ENCODE results near the gene SUCLG2.

Gene SUCLG2

DNA sequence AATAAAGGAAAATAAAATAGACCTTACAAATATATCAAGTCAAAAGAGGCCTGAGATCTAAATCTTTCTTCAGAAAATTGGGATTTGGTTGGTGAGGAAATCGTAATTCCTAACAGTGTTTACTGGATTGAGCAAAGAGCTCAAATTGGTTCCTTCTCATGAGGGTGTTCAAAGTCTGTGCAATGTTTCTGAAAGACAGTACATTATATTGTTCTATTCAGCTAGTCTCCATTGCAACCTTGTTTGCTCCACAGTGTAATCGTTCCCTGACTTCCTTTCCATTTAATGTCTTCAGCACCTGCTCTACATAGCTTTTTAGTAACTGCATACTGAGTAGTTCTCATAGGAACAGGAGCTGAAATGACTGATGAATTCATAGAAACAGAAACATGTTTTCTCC, 326.8 kb downstream of the SUCLG2 start:
- Histone ChIP-seq H3K4me1 (ENCODE audit: control insufficient read depth, insufficient read depth, low read length) (no peaks in the 10 kb centered on the region), H3K27ac (ENCODE audit: low read length) (no peak overlapping the region), H3K27me3 (ENCODE audit: control insufficient read depth in 1 of 2, insufficient read depth in 2 of 2, low read length in 2 of 2) (no peaks in the 10 kb centered on the region), H3K4me3 (ENCODE audit: low read length in 2 of 2) (no peak overlapping the region), H3K9ac (ENCODE audit: low read length in 2 of 2) (no peak overlapping the region), H3K9me3 (ENCODE audit: control insufficient read depth in 2 of 2, low read length in 2 of 2) (no peaks in the 10 kb centered on the region), H3K36me3 (ENCODE audit: control insufficient read depth in 2 of 2, insufficient read depth in 2 of 2, low read length in 2 of 2) (no peaks in the 10 kb centered on the region)

DNA sequence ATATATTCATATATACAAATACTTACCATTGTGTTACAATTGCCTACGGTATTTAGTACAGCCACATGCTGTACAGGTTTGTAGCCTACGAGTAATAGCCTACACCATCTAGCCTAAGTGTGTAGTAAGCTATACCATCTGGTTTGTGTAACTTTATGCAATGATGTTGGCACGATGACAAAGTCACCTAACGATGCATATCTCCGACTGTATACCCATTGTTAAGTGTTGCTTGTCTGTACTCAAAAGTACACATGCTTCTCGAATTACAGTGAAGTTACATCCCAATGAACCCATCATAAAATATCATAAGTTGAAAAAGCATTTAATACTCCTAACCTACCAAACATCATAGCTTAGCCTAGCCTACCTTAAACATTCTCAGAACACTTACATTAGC, 329.2 kb downstream of the SUCLG2 start:
- no peak overlapping the region for H3K27ac ChIP-seq (ENCODE audit: low read length)

More for the DNA sequence above, 329.2 kb downstream of the SUCLG2 start:
- no peaks in the 10 kb centered on the region for H3K36me3 ChIP-seq (ENCODE audit: control insufficient read depth in 2 of 2, insufficient read depth in 2 of 2, low read length in 2 of 2)
- H3K4me1 ChIP-seq (ENCODE audit: control insufficient read depth, insufficient read depth, low read length): no peaks in the 10 kb centered on the region
- H3K4me3 ChIP-seq (ENCODE audit: low read length in 2 of 2): no peak overlapping the region
- no peaks in the 10 kb centered on the region for H3K9me3 ChIP-seq (ENCODE audit: control insufficient read depth in 2 of 2, low read length in 2 of 2)
- no peak overlapping the region for H3K9ac ChIP-seq (ENCODE audit: low read length in 2 of 2)
- no peaks in the 10 kb centered on the region for H3K27me3 ChIP-seq (ENCODE audit: control insufficient read depth in 1 of 2, insufficient read depth in 2 of 2, low read length in 2 of 2)
